Activated CD8-positive, alpha-beta memory T cell treated with anti-CD3 and anti-CD28 coated beads for 48 hours (primary cell): ENCODE measurements around the gene KANK3.
A peak's percentile ranks its signal among the peaks of the same experiment; 100 is the strongest.
"Not testable (repeated sequence)": the region's sequence is repeated elsewhere in the genome, so short reads cannot be mapped to it uniquely, and the experiment has no call there.

Experiments
- DNase-seq, 3 experiments: peaks; one replicate each; pipeline ENCODE4 v3.0.0-alpha.2; 2020; ENCODE audit warnings: low read depth in 2 of 3, low spot score in 2 of 3

KANK3 gene

DNA sequence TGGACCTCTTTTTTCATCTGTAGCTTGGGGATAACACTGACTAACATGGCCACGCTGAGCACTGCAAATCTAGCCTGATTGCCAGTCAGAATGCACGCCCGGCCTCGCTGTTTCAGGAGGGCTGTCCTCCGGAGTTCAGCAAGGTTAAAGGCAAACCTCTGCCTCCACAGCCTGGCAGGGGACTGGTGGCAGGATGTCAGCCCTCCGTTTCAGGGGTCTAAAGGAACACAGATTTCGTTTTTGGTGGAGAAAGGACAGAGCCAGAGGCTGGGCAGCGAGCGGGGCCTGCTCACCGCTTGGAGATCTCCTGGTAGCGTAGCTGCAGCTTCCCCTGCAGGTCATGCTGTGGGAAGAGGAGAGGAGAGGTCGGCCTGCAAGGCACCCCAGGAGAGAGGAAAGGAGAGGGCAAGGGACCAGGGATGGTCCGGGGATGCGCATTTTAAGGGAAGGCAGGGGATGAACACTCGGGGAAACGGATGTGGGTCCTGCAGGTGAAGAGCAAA, 22.4 kb downstream of the KANK3 start:
- no peak for DNase-seq

DNA sequence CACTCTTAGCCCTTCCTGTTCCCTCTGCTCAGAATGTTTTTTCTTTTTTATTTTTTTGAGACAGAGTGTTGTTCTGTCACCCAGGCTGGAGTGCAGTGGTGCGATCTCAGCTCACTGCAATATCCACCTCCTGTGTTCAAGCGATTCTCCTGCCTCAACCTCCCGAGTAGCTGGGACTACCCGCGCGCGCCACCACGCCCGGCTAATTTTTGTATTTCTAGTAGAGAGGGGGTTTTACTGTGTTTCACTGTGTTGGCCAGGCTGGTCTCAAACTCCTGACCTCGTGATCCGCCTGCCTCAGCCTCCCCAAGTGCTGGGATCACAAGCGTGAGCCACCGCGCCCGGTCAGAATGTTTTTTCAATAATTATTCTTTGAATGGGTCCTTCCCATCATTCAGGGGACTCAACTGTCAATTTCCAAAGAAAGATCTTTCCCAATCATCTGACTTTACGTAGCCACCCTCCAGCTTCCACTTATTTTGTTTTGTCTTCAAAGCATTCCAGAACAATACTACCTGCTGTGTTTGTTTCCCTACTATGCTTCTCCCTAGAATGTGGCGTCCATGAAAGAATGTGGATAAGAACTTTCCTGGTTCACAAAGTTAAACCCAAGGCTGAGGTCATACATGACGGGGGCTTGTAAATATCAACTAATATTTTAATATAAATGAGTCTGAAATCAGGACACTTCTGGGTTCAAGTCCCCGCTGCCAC, 23.1 kb downstream of the KANK3 start:
- DNase-seq, result no peak

DNA sequence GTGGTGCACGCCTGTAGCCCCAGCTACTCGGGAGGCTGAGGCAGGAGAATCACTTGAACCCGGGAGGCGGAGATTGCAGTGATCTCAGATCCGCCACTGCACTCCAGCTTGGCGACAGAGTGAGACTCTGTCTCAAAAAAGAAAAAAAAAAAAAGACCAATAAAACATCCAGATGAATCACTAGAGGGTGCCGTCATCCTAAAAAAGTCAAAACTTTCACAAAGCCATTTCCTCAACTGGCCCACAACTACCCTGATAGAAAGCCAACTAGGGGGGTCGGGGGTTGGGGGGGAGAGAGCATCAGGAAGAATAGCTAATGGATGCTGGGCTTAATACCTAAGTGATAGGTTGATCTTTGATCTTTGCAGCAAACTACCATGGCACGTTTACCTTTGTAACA, 24.2 kb downstream of the KANK3 start:
- not testable (repeated sequence) for DNase-seq

DNA sequence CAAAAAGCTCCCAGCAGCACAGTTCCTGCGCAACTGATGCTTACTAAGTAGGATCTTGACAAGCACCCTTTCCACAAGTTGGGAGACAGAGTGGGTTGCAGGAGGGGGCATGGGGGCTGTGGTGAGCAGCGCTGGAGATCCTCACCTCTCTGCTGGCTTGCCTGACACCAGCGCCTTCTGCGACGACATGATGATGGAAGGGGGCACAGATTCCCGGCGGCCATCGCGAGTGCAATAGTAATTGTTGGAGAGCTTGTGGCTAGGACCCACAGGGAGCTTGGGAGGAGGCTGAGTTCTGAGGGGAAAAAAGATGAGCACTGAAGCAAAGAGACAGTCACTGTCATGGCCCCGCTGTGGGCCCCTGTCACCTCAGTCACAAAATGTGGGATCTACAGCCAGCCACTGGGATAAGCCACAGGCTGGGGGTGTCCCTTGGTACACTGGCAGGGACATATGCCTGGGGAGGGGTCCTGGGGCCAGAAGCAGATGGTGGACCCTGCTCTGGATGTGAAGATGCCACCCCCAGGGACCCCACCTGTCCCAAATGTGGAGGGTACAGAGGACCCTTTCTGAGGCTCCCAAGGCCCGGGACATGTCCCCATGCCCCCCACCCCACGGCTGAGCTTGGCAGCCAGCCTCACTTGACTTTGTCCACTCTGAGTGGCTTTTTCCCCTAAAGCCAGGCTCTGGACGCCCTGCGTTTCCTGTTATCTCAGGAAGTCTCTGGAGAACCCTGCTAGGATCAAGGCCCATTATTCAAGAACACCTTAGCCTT, 26.5 kb downstream of the KANK3 start:
- DNase-seq, result no peak

DNA sequence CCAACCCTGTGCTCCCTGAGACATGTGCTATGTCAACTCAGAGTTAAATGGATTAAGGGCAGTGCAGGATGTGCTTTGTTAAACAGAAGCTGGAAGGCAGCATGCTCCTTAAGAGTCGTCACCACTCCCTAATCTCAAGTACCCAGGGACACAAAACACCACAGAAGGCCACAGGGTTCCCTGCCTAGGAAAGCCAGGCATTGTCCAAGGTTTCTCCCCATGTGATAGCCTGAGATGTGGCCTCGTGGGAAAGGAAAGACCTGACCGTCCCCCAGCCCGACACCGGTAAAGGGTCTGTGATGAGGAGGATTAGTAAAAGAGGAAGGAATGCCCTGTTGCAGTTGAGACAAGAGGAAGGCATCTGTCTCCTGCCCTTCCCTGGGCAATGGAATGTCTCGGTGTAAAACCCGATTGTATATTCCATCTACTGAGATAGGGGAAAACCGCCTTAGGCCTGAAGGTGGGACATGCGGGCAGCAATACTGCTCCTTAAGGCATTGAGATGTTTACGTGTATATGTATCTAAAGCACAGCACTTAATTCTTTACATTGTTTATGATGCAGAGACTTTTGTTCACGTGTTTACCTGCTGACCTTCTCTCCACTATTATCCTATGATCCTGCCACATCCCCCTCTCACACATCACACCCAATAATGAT, 28.0 kb downstream of the KANK3 start:
- not testable (repeated sequence) for DNase-seq

DNA sequence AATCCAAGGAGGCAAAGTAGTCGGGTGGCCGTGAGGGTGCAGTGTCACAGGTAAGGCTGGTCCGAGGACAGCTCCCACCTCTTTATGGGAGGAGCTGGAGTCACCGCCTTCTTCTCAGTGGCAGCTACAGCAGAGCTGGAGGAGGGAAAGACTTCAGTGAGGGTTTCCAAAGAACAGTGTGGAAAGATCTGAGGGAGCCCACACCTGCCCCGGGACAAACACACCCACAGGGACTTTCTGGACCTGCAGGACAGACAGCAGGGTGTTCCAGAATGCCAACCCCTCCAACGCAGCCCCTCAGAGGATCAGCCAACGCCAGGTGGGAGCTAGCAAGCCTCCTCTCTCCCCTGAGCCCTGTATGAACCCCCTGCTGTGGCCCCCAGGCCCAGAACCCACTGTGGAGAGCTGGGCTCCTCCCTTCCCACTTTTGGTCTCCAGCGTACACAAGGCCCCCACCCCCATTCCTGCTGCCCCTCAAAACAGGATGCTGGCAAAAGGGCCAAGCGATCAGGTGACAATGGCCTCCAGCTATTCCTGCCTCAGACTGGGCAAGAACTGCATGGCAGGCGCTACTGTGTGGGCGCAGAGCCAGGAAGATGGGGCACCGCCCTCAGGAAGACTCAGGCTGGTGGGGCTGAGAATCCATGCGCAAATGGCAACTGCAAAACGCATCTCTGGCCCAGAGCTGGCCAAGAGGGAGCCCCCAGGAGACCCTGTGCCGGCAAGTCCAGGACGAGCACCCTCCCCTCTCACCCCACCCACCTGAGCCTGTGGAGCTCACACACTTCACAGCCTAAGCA, 31.4 kb downstream of the KANK3 start:
- DNase-seq, result no peak

DNA sequence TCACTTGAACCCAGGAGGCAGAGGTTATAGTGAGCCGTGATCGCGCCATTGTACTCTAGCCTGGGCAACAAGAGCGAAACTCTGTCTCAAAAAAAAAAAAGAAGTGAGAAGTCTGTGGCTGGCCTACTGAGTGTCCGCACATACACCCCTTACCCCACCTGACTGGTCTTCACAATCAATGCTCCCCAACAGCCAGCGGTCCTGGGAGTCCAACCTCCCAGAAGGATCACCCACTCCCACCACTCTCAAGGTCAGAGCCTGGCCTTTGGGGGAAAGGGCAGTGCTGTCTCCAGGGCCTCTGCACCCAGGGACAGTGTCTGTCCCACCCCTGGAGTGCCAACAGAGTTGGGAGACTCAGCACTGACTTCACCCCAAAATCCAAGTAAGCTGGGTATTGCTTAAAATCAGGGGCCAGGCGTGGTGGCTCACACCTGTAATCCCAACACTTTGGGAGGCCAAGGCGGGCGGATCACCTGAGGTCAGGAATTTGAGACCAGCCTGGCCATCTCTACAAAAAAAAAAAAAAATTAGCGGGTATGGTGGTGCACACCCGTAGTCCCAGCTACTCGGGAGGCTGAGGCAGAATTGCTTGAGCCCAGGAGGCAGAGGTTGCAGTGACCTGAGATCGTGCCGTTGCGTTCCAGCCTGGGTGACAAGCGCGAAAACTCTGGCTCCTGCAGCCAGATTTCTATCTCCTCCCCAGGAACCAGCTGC, 32.6 kb downstream of the KANK3 start:
- DNase-seq, result no peak

DNA sequence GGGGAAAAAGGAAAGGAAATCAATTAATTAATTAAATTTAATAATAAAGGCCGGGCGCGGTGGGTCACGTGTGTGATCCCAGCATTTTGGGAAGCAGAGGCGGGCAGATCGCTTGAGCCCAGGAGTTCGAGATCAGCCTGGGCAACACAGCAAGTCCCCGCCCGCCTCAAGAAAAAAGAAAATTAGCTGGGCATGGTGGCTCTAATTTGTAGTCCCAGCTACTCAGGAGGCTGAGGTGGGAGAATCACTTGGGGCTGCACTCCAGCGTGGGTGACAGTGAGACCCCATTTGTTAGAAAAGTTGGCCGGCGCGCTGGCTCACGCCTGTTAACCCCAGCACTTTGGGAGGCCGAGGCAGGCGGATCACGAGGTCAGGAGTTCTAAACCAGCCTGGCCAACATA, 34.2 kb downstream of the KANK3 start:
- DNase-seq, result no peak

DNA sequence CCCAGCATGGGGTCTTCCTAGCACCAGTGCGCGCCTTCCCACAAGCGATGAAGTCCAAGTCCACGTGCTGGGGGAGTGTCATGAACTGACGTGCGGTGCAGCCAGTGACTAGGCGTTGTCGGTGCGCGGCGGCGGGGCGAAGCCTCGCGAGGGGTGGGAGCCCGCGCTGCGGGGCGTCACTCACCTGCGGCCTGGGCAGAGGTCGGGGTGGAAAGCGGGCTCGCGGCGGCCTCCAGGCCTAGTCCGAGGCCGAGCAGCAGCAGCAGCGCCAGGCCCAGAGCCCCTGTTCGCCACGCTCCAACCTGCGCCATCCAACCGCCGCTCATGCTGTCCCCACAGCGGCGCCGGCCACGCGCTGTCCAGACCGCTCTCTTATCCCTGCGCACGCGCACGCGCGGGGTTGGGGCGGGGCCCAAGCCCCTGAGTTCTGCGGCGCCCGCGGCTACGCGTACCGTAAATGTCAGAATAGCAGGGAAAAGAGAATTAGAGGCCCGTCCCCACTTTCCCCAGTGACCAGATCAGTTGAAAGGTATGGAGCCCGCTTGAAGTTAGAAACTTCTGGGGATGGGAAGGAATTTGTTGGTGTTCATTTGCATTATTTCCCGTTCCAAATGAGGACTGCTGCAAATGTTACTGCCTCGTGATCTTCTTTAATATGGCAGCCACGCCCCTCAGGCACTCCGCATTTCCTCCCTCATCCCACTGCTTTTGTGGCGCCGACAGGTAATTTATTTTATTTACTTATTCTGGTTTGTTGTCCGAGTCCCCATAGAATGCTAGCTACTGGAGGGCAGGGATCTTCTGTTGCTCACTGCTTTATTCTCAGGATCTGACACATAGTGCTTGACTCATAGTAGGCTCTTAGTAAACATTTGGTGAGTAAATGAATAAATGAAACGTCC, 34.8 kb downstream of the KANK3 start, which contains the start of gene CD320:
TSS of gene CD320 (minus strand) at position 394 of the 902 bp plus-strand sequence. CDS start at position 326, 68 bp downstream.
- peak; percentile 73 to 88 (median 79) for DNase-seq

DNA sequence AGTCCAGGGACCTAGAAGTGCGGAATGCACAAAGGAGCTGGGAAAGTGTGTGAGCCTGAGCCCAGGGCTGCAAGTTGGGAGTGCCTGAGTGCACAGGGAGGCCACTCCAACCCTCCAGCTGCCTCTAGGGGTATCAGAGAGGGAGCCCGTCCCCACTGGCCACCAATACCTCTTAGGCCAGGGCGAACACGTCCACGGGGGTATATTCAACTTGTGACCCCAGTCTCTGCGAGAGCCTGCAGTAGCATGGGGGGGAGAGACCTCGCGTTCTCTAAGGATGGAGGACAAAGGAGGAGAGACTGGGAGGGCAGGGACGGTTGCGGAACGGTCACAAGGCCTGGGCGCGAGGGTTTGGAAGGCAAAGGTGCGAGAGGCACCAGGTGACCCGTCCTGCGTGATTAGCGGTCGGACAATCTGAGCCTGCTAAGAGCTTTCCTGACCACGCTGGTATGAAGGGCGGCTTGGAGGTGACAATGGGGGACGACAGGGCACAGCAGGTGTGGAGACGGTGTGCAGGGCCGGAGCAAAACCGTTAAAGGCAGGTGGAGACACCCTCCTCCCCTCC, 35.6 kb downstream of the KANK3 start:
- DNase-seq, result no peak

DNA sequence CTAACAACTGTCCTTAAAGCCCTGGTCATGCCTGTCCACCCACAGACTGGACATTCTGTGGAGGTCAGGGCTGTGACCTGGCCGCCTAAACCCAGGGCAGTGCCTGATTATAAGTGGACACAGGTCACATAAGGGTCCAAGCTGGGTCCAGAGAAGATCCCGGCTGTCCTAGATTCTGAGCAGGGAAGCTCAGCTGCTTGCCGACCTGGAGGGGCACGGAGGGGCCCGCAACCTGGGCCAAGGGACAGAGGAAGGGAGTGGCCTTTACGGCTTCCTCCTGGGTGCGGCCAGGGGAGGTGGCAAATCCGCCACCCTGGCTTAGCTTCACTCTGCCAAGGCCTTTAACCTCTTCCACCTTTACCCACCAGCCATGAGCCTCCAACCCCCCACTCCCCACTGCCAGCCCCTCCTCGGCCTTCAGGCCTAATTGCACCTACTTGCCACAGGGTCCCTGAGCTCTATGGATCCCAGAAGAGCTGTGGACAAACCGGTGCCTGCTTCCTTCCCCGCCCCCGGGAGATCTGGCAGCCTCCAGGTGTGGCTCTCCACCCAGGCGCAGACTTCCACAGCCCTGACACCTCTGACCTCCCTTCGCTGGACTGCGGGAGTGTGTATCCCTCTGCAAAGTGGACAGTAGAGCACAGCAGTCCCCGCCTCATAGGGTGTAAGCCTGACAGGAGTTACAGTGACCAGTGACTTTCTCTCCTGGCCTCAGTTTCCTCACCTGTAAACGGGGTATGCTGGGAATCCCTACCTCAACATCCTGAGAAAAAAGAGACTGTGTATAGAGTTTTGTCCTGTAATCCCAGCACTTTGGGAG, 36.6 kb downstream of the KANK3 start:
- DNase-seq, result no peak

DNA sequence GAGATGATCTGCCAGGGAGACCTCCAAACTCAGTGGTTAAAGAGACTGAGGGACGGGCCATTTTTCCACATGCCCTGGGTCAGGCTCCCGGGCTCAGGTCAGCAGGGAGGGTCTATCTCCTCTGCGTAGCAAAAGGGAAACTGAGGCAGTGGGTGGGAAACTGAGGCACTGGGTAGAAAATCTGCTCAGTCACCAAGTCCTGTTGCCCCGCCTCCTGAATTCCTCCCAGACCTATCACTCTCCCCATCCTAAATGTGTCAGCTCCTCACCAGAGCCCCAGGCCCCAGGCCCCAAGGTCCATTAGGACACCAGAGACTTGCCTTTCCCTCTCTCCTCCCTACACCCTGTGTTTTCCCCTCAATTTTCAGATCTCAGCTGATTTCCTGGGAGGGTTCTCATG, 37.3 kb downstream of the KANK3 start:
- no peak for DNase-seq

DNA sequence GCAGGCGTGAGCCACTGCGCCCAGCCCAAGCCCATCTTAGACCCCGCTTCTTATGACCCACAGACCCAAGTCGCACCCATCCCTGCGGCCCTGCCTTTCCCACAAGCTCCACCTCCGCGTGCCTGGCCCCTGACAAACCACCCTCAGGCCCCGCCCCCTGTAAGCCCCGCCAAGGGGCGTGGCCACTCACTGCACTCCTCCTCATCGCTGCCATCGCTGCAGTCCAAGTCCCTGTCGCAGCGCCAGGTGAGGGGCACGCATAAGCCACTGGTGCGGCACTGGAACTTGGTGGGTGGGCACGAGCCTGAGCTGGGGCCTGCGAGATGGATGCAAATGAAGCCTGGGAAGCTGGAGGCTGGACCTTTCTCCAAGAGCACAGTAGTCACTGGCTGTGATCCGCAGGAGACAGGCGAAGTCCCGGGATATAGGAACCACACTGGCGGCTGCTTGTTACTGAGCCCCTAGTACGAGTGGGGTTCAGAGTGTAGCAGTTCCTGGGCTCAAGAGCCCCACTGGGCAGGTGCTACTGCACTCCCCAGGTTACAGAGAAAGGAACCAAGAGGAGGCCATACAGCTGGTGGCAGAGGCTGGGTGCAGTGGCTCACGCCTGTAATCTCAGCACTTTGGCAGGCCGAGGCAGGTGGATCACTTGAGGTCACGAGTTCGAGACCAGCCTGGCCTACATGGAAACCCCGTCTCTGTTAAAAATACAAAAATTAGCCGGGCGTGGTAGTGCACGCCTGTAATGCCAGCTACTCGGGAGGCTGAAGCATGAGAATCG, 38.0 kb downstream of the KANK3 start:
- no peak for DNase-seq

DNA sequence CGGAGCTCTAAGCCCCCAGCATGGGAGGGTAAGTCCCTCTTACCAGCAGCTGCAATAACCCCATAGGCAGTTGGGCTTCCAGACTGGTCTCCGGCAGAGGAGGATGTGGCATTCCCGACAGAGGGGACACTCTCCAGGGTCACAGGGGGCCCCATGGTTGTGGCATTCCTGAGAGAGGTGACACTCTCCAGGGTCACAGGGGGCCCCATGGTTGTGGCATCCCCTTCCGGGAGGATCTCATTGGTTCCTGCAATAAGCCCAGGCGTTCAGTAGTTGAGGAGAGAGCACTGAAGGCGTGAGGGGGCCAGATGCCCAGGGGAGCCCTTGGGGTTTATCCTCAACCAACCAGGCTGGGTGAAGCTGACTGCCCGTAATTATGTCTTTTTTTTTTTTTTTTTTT, 40.3 kb downstream of the KANK3 start:
- DNase-seq, result no peak

DNA sequence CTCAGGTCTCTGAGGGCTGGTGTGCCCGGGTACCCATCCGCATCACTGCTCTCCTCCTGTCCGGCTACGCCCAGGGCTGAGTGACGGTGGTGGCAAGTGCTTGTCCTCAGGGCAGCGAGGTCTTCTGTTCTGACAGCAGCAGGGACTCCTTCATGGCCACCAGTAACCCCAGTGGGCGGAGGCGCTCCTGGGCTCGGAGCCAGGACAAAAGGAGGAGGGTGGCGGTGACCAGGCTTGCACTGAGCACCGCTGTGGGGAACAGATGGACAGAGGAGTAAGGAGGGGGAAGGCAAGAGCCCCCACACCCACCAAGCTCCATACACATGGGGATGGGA, 40.7 kb downstream of the KANK3 start:
- no peak for DNase-seq

DNA sequence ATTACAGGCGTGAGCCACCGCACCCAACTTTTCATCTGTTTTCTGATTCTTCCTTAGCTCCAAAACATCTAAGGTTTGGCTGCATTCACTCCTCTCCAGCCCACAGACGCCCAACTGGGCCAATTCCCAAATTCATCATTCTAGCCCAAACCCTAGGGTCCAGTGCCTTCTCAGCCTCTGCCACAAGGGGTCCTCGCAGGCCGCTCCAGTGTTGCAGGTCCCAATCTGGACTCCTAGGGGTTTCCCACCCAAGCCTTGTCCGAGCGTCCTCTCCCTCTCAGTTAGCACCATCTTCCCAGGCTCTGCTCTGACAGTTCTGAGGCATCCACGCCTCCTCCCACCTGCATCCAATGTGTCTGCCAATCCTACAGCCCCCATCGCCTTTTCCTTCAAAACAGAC, 51.7 kb downstream of the KANK3 start:
- DNase-seq, result not testable (repeated sequence)

DNA sequence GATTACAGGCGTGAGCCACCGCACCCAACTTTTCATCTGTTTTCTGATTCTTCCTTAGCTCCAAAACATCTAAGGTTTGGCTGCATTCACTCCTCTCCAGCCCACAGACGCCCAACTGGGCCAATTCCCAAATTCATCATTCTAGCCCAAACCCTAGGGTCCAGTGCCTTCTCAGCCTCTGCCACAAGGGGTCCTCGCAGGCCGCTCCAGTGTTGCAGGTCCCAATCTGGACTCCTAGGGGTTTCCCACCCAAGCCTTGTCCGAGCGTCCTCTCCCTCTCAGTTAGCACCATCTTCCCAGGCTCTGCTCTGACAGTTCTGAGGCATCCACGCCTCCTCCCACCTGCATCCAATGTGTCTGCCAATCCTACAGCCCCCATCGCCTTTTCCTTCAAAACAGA, 66.6 kb downstream of the KANK3 start:
- DNase-seq, result not testable (repeated sequence)
